ENCODE data around the gene PLCL1. TPM values are rescaled to one million over a fixed set of nuclear protein-coding genes. Genes with fewer than 3 reads are reported as not detected.

Gene PLCL1
- total and polyA plus RNA-seq, 10 of the 15 experiments (the other 5 are each of a cell fraction or from before 2014, with no cell fraction given): 0.03 to 1.5 (median 0.22) TPM

DNA sequence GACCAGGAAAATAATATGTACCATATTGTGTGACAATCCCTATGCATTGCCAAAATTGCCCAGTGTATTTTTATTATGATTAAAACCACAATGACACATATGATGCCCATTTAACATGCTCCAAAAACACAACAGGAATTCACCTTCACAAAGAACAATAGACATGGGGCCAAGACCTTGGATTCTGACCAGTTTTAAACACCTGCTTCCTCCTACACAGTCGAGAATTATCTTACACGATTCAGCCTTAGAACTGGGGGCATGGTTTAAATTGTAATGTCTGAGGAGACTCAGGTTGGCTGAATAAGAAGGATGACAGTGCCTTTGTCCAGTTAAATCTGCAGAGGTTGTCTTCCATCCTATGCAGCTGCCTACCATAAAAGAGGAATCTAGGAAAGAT, 212.7 kb downstream of the PLCL1 start:
- Histone ChIP-seq H3K9me3 (replicated peaks; ENCODE audit: control insufficient read depth, insufficient read depth, low read length) (peaks cover 1% of the 10 kb centered on the region; the same call in 2 of the 3 replicates), H3K36me3 (ENCODE audit: control insufficient read depth in 2 of 2, insufficient read depth in 2 of 2, low read length in 1 of 2) (no peaks in the 10 kb centered on the region), H3K27ac (ENCODE audit: control insufficient read depth, insufficient read depth) (no peak overlapping the region), H4K20me1 (ENCODE audit: control insufficient read depth, insufficient read depth) (no peaks in the 10 kb centered on the region), H3K27me3 (replicated peaks in 1 of 2; ENCODE audit: control insufficient read depth in 2 of 2, insufficient read depth in 2 of 2, low read length in 1 of 2) (no peaks in the 10 kb centered on the region), H3K79me2 (ENCODE audit: control insufficient read depth, insufficient read depth, low read length) (no peaks in the 10 kb centered on the region), H2AFZ (ENCODE audit: control insufficient read depth, low read depth, low read length) (no peak overlapping the region), H3K4me3 (no peak overlapping the region), H3K9ac (ENCODE audit: control insufficient read depth, insufficient read depth, low read length) (no peak overlapping the region), H3K4me1 (ENCODE audit: control insufficient read depth, insufficient read depth, low read length) (peaks cover 5% of the 10 kb centered on the region; the same call in 1 of the 2 replicates), H3K4me2 (ENCODE audit: control insufficient read depth, insufficient read depth) (no peak overlapping the region)
- ChIA-PET CTCF (no interaction called here), POLR2A (no interaction called here), RAD21 (ENCODE audit: unreplicated experiment) (interaction anchor here (0.6 to 1.4 kb wide), 2 partner anchors 11 to 22 kb away, joined by 3 to 7 read pairs; no protein-coding TSS in a partner anchor), SMC1A (ENCODE audit: uncharacterized antibody, unreplicated experiment) (interaction anchor here (1.0 to 2.8 kb wide), 8 partner anchors 11 to 95 kb away, joined by 4 to 22 read pairs (median 6); no protein-coding TSS in a partner anchor)
- WGBS (ENCODE audit: insufficient coverage, insufficient replicate concordance, low lambda C conversion rate, missing lambda C conversion rate): 29% methylated on average over 2 of the region's 2 CpGs
- no peak for DNase-seq (ENCODE audit: low read depth, low spot score)
- BruUV-seq (replicated peaks): no TSS peak
- FAIRE-seq: no peak
- intact Hi-C loops (cut with micrococcal nuclease; ENCODE audit: unreplicated experiment): no loop called here
- peak; percentile 70 for ATAC-seq
- in situ Hi-C loops (cut with MboI): no loop called here
- peak; percentile 24; the same call in 1 of the 2 replicates for TF ChIP-seq RUNX3 (IDR thresholded peaks at IDR 0.05; ENCODE audit: low read length)
- TF ChIP-seq, protein P1, sequence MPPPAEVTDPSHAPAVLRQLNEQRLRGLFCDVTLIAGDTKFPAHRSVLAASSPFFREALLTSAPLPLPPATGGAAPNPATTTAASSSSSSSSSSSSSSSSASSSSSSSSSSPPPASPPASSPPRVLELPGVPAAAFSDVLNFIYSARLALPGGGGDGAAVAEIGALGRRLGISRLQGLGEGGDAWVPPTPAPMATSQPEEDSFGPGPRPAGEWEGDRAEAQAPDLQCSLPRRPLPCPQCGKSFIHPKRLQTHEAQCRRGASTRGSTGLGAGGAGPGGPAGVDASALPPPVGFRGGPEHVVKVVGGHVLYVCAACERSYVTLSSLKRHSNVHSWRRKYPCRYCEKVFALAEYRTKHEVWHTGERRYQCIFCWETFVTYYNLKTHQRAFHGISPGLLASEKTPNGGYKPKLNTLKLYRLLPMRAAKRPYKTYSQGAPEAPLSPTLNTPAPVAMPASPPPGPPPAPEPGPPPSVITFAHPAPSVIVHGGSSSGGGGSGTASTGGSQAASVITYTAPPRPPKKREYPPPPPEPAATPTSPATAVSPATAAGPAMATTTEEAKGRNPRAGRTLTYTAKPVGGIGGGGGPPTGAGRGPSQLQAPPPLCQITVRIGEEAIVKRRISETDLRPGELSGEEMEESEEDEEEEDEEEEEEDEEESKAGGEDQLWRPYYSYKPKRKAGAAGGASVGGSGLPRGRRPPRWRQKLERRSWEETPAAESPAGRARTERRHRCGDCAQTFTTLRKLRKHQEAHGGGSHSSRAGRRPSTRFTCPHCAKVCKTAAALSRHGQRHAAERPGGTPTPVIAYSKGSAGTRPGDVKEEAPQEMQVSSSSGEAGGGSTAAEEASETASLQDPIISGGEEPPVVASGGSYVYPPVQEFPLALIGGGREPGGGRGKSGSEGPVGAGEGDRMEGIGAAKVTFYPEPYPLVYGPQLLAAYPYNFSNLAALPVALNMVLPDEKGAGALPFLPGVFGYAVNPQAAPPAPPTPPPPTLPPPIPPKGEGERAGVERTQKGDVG (CRISPR knock-in tag; IDR thresholded peaks at IDR 0.05): no peak
- TF ChIP-seq CREM (IDR thresholded peaks at IDR 0.05; ENCODE audit: low read depth): no peak
- 0 out of 2 replicates have a peak, but pooled peaks have one; percentile 32 for TF ChIP-seq TCF12 (IDR thresholded peaks at IDR 0.05; ENCODE audit: low read depth, low read length)
- 0 out of 2 replicates have a peak, but pooled peaks have one; percentile 14 for TF ChIP-seq MTA2 (IDR thresholded peaks at IDR 0.05; ENCODE audit: low read depth)
- peak; percentile 44; the same call in 1 of the 2 replicates for TF ChIP-seq NR2F1 (conservative IDR thresholded peaks at IDR 0.05)
- peak; percentile 23; the same call in 1 of the 2 replicates for TF ChIP-seq IKZF1 (conservative IDR thresholded peaks at IDR 0.05)
